ENCODE results near the gene CD93. TPM values are rescaled to one million over a fixed set of nuclear protein-coding genes. Genes with fewer than 3 reads are reported as not detected.

Gene CD93
- total RNA-seq, 1 donor from 2014 or later = 3.4 TPM

DNA sequence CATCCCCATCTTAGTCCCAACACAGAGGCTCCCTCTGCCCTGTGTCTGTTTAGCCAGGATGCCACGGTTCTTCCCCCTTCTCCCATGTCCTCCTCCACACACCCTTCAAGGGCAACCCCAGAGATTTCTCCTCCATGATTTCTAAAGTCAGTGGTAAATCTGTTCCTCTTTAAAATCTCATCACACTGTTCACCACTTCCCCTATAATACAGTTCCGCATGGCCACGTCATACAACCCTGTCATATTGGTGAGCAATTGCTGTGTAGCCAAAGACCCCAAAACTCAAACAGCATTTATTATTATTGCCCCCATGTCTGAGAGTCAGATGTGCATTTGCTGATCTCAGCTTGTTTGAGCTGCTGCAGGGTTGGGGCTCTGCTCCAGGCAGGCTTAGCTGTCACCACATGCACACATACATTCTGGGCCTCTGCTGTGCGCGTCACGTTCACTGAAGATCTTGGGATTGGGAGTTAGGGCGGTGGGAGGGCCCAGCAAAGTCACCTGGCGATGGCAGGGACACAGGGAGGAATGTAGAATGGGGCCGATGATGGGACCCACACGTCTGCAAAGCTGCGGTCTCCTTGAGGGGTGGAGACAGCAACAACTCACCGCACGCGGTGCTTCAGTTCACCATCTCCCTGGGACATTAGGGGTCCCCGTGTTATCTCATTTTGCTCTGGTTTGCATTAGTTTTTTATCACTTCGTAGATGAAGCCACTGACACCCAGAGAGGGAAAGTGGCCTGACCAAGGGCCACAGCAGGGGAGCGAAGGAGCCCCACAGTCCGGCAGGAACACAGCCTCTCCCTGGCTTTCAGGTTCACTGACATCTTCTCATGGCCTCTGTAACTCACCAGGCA is 36.9 kb upstream of the CD93 start:
- no peaks in the 10 kb centered on the region for H3K9me3 Mint-ChIP-seq (ENCODE audit: low read depth)
- TF ChIP-seq, protein P1, sequence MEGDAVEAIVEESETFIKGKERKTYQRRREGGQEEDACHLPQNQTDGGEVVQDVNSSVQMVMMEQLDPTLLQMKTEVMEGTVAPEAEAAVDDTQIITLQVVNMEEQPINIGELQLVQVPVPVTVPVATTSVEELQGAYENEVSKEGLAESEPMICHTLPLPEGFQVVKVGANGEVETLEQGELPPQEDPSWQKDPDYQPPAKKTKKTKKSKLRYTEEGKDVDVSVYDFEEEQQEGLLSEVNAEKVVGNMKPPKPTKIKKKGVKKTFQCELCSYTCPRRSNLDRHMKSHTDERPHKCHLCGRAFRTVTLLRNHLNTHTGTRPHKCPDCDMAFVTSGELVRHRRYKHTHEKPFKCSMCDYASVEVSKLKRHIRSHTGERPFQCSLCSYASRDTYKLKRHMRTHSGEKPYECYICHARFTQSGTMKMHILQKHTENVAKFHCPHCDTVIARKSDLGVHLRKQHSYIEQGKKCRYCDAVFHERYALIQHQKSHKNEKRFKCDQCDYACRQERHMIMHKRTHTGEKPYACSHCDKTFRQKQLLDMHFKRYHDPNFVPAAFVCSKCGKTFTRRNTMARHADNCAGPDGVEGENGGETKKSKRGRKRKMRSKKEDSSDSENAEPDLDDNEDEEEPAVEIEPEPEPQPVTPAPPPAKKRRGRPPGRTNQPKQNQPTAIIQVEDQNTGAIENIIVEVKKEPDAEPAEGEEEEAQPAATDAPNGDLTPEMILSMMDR (IDR thresholded peaks at IDR 0.05) = no peak
- H3K36me3 Mint-ChIP-seq (ENCODE audit: low read depth) = no peaks in the 10 kb centered on the region
- peaks cover 3% of the 10 kb centered on the region for H3K27me3 Mint-ChIP-seq (ENCODE audit: low read depth)
- H3K4me3 Mint-ChIP-seq (ENCODE audit: unreplicated experiment) = no peak overlapping the region
- H3K4me1 Mint-ChIP-seq (ENCODE audit: low read depth) = no peaks in the 10 kb centered on the region
- DNase-seq (ENCODE audit: low spot score) = no peak
- H3K27ac Mint-ChIP-seq (ENCODE audit: unreplicated experiment) = no peak overlapping the region

DNA sequence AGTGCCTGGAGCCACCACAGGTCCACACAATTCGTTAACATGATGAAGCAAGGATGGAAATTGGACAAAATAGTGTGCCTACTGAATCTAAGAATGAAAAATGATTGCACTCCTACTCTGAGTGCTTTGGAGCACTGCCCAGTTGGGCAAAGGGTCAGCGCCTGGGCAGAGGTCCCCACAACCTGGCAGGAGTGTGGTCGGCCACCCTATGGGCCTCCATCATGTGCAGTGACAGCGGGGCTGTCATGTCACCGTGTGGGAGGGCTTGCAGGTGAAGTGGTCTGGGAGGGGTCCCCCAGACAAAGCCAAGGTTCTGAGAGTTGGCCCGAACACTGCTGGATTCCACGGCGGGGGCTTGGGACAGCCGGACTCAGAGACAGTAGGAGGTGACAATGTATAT is 36.2 kb upstream of the CD93 start:
- Mint-ChIP-seq H3K27ac (ENCODE audit: unreplicated experiment) (no peak overlapping the region), H3K9me3 (ENCODE audit: low read depth) (no peaks in the 10 kb centered on the region), H3K4me3 (ENCODE audit: unreplicated experiment) (no peak overlapping the region), H3K27me3 (ENCODE audit: low read depth) (peaks cover 3% of the 10 kb centered on the region), H3K36me3 (ENCODE audit: low read depth) (no peaks in the 10 kb centered on the region), H3K4me1 (ENCODE audit: low read depth) (peaks cover under 1% of the 10 kb centered on the region)
- DNase-seq (ENCODE audit: low spot score) = no peak
- TF ChIP-seq, protein P1 (IDR thresholded peaks at IDR 0.05) = no peak

DNA sequence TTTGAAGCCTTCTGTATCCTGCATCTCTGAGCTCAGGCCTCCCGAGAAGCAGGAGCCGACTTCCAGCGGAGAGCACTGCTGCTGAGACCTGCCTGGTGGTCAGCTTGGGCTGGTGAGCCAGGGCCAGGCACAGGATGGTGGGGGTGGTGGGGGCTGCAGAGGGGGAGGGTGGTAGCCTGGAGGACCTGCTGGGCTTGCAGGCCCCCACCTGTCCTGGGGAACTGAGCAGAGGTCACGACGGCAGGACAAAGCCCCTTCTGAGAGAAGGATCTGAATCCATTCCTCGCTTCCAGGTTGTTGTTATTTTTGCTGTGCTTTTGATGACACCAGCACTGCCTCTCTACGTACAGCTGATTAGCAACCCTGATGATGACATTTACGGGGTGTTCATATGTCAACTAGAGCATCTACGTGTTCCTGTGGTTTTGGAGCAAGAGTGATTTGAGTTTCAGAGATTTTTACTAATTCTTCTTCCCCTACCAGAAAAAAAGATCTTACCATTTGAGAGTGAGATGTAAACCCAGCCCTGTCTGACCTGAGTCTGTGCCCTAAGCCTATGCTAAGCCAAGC is 35.7 kb upstream of the CD93 start:
- H3K27me3 Mint-ChIP-seq (ENCODE audit: low read depth) = peaks cover 3% of the 10 kb centered on the region
- DNase-seq (ENCODE audit: low spot score) = no peak
- TF ChIP-seq, protein P1 (IDR thresholded peaks at IDR 0.05) = no peak
- peaks cover 5% of the 10 kb centered on the region for H3K4me1 Mint-ChIP-seq (ENCODE audit: low read depth)
- no peaks in the 10 kb centered on the region for H3K9me3 Mint-ChIP-seq (ENCODE audit: low read depth)
- H3K4me3 Mint-ChIP-seq (ENCODE audit: unreplicated experiment) = no peak overlapping the region
- H3K27ac Mint-ChIP-seq (ENCODE audit: unreplicated experiment) = no peak overlapping the region
- H3K36me3 Mint-ChIP-seq (ENCODE audit: low read depth) = no peaks in the 10 kb centered on the region

DNA sequence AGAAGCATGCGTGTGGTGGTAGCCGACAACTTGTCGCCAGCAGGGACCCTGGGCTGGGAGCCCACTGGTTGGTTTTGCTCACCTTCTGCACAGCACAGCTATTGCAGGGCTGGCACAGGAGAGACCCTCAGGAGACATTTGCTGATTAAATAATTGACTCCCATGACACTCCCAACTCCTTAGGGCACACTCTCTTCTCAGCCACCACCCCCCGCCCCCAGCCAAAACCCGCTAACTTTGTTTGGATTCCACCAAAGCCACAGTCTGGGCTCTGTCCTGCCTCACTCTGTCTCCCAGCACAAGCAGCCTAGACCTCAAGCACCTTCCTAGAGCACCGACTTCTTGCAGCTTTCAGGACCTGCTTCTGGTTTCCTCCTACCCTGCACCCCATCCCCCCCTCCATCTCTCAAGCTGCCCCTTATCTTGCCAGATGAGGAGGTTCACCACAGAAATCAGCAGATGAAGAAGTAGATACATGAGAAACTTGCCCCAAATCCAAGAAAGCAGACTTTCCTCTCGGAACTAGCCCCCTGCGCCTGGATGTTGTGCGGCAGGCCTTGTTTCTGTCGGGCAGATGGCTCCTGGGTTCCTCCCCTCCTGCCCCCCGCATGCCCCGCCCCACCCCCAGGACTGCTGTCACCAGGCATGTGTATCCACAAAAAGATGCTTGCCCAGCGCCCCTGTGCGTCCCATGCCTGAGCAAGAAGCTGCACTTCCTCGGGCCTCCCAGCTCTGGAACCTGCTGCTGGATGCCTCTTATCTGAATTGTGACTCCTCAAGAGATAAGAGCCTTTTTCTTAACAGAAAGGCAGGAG is 35.0 kb upstream of the CD93 start:
- peaks cover 3% of the 10 kb centered on the region for H3K27me3 Mint-ChIP-seq (ENCODE audit: low read depth)
- H3K4me3 Mint-ChIP-seq (ENCODE audit: unreplicated experiment) = no peak overlapping the region
- no peak for DNase-seq (ENCODE audit: low spot score)
- no peaks in the 10 kb centered on the region for H3K9me3 Mint-ChIP-seq (ENCODE audit: low read depth)
- H3K36me3 Mint-ChIP-seq (ENCODE audit: low read depth) = no peaks in the 10 kb centered on the region
- peaks cover 11% of the 10 kb centered on the region for H3K4me1 Mint-ChIP-seq (ENCODE audit: low read depth)
- TF ChIP-seq, protein P1 (IDR thresholded peaks at IDR 0.05) = no peak
- H3K27ac Mint-ChIP-seq (ENCODE audit: unreplicated experiment) = no peak overlapping the region

DNA sequence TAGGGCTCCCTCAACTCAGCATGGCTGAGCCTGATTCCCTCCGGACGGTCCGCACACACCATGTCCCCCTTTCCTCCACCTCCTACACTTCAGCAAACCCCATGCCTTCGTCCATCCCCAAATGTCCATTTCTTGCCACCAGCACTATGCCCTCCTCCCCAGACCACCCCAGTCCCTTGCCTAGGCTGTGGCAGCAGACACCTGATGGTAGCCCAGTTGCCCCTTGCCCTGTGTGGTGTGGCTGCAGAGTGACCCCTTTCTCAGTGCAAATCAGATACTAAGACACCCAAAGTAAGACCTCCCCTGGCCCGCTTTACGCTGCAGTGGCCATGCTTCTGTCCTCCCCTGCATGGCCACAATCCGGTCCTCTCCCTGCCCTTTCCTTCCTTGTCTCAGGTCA is 34.1 kb upstream of the CD93 start:
- H3K4me1 Mint-ChIP-seq (ENCODE audit: low read depth) = peaks cover 12% of the 10 kb centered on the region
- DNase-seq (ENCODE audit: low spot score) = no peak
- peaks cover 3% of the 10 kb centered on the region for H3K27me3 Mint-ChIP-seq (ENCODE audit: low read depth)
- no peak overlapping the region for H3K27ac Mint-ChIP-seq (ENCODE audit: unreplicated experiment)
- no peaks in the 10 kb centered on the region for H3K36me3 Mint-ChIP-seq (ENCODE audit: low read depth)
- H3K4me3 Mint-ChIP-seq (ENCODE audit: unreplicated experiment) = no peak overlapping the region
- TF ChIP-seq, protein P1 (IDR thresholded peaks at IDR 0.05) = no peak
- no peaks in the 10 kb centered on the region for H3K9me3 Mint-ChIP-seq (ENCODE audit: low read depth)
